Gastrocnemius medialis (tissue), 4 donors: ENCODE measurements around the gene DCAF6.

Experiments used
- CTCF ChIP-seq, 5 experiments: fragments of 450-650 bp in 3 of 5; fragments of 200-600 bp in 2 of 5; sonication (generic) in 2 of 5; IDR thresholded peaks in 4 of 5; conservative IDR thresholded peaks in 1 of 5; 1 replicate in 4 of 5; 2 replicates in 1 of 5; pipeline ENCODE4 v1.5.1; 2016 to 2019; ENCODE audit warnings: antibody characterized with exemption in 5 of 5, mild to moderate bottlenecking in 3 of 5, moderate library complexity in 3 of 5
- POLR2A ChIP-seq, 2 donors: fragments of 450-650 bp; IDR thresholded peaks; one replicate each; pipeline ENCODE4 v1.6.1; 2017; ENCODE audit warnings: antibody characterized with exemption in 2 of 2, mild to moderate bottlenecking in 2 of 2, moderate library complexity in 2 of 2

GRCh38 chr1:167968569-167968968 lies 32.1 kb downstream of the DCAF6 start:
- TF ChIP-seq CTCF (IDR thresholded peaks at IDR 0.05 in 4 of 5, conservative IDR thresholded peaks at IDR 0.05 in 1 of 5) = no peak
- TF ChIP-seq POLR2A (IDR thresholded peaks at IDR 0.05) = no peak
